Natural killer cell (primary cell): ENCODE measurements around the gene PROX2. TPM values are rescaled to one million over a fixed set of nuclear protein-coding genes. Genes with fewer than 3 reads are reported as not detected.

ENCODE experiments used
- ATAC-seq, 3 donors: fragments of 150-1000 bp in 2 of 3; fragments of 200-7000 bp in 1 of 3; cut with Tn5 transposase; 1 replicate in 1 of 3; 2 replicates in 2 of 3; pipeline ENCODE4 v1.10.0; 2021; ENCODE audit warnings: mild to moderate bottlenecking in 2 of 3, moderate library complexity in 2 of 3
- DNase-seq, 2 donors: peaks; one replicate each; pipeline versions ENCODE4 v3.0.0 to v3.0.0-alpha.2; 2013 to 2021; ENCODE audit warnings: mixed read lengths in 1 of 2
- H3K27ac ChIP-seq: one replicate; pipeline ENCODE4 v1.5.1; 2013; ENCODE audit warnings: mild to moderate bottlenecking, low read length
- H3K27me3 ChIP-seq: one replicate; pipeline ENCODE4 v1.6.1; 2013; ENCODE audit warnings: low read length; ENCODE audit not compliant: control insufficient read depth, insufficient read depth
- H3K36me3 ChIP-seq: one replicate; pipeline ENCODE4 v1.6.1; 2013; ENCODE audit warnings: low read length; ENCODE audit not compliant: control insufficient read depth, insufficient read depth
- H3K4me1 ChIP-seq: one replicate; pipeline ENCODE4 v1.6.1; 2013; ENCODE audit warnings: low read length; ENCODE audit not compliant: control insufficient read depth, insufficient read depth
- H3K4me3 ChIP-seq: one replicate; pipeline ENCODE4 v1.5.1; 2013; ENCODE audit warnings: low read length
- H3K9me3 ChIP-seq: one replicate; pipeline ENCODE4 v1.6.1; 2013; ENCODE audit warnings: low read length; ENCODE audit not compliant: control insufficient read depth, insufficient read depth
- H3K27ac Mint-ChIP-seq, 2 donors: one replicate each; pipeline ENCODE4 v1.8.0; 2022; ENCODE audit warnings: mild to moderate bottlenecking in 2 of 2, mixed read lengths in 2 of 2, moderate library complexity in 1 of 2
- H3K27me3 Mint-ChIP-seq, 2 donors: one replicate each; pipeline ENCODE4 v1.8.0; 2022; ENCODE audit warnings: low read depth in 2 of 2, mixed read lengths in 2 of 2
- H3K36me3 Mint-ChIP-seq: one replicate; pipeline ENCODE4 v1.8.0; 2022; ENCODE audit warnings: mixed read lengths
- H3K4me1 Mint-ChIP-seq, 2 donors: one replicate each; pipeline ENCODE4 v1.8.0; 2022; ENCODE audit warnings: mixed read lengths in 2 of 2
- H3K4me3 Mint-ChIP-seq: one replicate; pipeline ENCODE4 v1.8.0; 2022; ENCODE audit warnings: mild to moderate bottlenecking, moderate library complexity, mixed read lengths
- H3K9me3 Mint-ChIP-seq, 2 donors: one replicate each; pipeline ENCODE4 v1.8.0; 2022; ENCODE audit warnings: mixed read lengths in 2 of 2
- WGBS: methylation state at CpG from one replicate; pipeline ENCODE4 v1.1.7; 2013; ENCODE audit warnings: missing lambda C conversion rate; ENCODE audit not compliant: insufficient coverage; 5-methylcytosine and 5-hydroxymethylcytosine counted together
- intact Hi-C: fragments of 100-400 bp; cut with micrococcal nuclease; formaldehyde crosslinking; loops from one replicate; pipeline ENCODE4 v1.14.2; 2022
- total RNA-seq, 4 donors: library from RNA; stranded (reverse); fragments of 120-200 nt in 1 of 4; gene quantifications; one replicate each; pipeline versions ENCODE4 v1.2.3 to v1.2.4, GENCODE V29; 2013 to 2022
- TF ChIP-seq, protein P1 (sequence below): fragments of 200-600 bp; IDR thresholded peaks from one replicate; pipeline ENCODE4 v1.8.0; 2022; ENCODE audit warnings: antibody characterized with exemption

PROX2 gene
- total RNA-seq, 3 donors from 2014 or later (not counting 1 experiment from before 2014, with no cell fraction given): 5.1 to 7.1 (median 5.7) TPM

DNA sequence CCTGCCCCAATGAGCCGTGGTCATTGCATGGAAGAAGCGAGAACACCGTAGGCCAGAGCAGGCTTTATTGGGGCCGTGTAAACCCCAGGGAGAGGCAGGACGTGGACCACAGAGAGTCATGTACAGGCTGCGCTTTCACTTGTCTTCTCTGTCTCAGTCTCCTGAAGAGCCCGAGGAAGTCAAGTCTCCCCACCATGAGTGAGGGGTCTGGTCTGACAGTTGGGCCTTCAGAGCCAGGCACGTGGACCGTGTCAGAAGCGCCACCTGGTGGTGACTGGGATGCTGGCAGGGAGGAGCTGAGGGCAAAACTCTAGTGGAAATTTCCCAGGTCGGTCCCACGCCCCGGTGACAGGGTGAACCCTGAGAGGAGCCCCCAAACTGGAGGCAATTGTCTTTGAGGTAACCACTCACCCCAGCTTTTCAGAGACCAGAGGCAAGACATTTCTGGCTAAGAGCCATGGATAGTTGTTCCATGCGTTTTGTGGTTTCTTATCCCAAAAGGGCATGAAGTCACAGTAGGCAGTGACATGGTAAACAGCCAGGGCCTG lies 29.7 kb upstream of the PROX2 start:
- H3K4me1 ChIP-seq: peaks cover 24% of the 10 kb centered on the region
- no peaks in the 10 kb centered on the region for H3K9me3 ChIP-seq
- ATAC-seq (peak; percentile 60 to 82 (median 76)), DNase-seq (peak; percentile 76 to 89)
- TF ChIP-seq, protein P1, sequence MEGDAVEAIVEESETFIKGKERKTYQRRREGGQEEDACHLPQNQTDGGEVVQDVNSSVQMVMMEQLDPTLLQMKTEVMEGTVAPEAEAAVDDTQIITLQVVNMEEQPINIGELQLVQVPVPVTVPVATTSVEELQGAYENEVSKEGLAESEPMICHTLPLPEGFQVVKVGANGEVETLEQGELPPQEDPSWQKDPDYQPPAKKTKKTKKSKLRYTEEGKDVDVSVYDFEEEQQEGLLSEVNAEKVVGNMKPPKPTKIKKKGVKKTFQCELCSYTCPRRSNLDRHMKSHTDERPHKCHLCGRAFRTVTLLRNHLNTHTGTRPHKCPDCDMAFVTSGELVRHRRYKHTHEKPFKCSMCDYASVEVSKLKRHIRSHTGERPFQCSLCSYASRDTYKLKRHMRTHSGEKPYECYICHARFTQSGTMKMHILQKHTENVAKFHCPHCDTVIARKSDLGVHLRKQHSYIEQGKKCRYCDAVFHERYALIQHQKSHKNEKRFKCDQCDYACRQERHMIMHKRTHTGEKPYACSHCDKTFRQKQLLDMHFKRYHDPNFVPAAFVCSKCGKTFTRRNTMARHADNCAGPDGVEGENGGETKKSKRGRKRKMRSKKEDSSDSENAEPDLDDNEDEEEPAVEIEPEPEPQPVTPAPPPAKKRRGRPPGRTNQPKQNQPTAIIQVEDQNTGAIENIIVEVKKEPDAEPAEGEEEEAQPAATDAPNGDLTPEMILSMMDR: peak; percentile 82
- H3K9me3 Mint-ChIP-seq: no peaks in the 10 kb centered on the region
- no peaks in the 10 kb centered on the region for H3K27me3 ChIP-seq
- peak overlapping the region; percentile 52 to 53 for H3K27ac Mint-ChIP-seq
- WGBS: 48% methylated on average over 14 of the region's 14 CpGs
- peaks cover 37% of the 10 kb centered on the region for H3K36me3 ChIP-seq
- H3K4me3 Mint-ChIP-seq: no peak overlapping the region
- no peaks in the 10 kb centered on the region for H3K27me3 Mint-ChIP-seq
- intact Hi-C loops: loop anchor here (1.0 kb wide), 2 partner anchors 44 to 296 kb away; no protein-coding TSS in a partner anchor
- peaks cover 0 to 6% of the 10 kb centered on the region in 2 donors for H3K4me1 Mint-ChIP-seq
- no peak overlapping the region for H3K4me3 ChIP-seq
- no peak overlapping the region for H3K27ac ChIP-seq
- H3K36me3 Mint-ChIP-seq: peaks cover 20% of the 10 kb centered on the region

DNA sequence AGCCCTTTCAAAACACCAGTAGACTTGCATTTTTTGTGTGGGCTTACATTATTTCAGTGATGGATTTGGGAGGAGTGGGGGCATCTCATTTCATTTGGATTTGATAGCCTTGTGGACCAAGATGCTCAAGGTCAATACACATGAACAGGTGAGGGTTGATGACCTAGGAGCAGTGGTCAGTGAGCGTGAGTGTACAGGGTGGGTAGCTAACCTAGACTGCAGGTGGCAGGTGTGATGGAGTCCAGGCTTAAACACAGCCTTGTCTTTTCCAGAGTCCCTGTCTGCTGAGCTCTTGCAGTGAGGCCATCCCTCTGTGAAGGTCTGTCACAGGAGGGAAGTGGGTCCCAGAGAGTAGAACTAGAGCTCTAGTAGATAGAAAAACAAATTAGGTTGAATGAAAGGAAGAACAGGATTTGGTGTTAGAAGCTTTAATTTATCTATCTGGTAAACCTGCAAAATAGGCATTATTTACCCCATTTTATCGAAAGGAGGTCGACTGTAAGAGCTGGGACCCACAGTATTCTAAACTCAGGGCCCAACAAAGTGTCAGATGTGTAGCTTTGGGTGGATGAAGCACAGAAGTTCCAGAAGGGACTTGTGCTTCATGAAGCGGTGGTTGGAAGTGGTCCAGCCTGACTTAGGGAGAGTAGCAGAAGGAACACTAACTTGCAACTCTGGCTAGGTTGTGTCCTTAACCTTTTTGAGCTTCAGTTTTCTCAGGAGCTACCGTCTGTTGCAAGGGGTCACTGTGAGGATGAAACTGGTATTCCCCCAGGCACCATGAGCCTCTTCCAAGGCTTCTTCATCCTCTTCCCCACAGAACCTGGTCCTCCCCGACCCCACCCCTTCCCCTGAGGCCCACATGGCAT lies 28.9 kb upstream of the PROX2 start:
- Mint-ChIP-seq H3K36me3 (peaks cover 26% of the 10 kb centered on the region), H3K9me3 (no peaks in the 10 kb centered on the region), H3K27me3 (no peaks in the 10 kb centered on the region), H3K4me3 (no peak overlapping the region), H3K4me1 (peaks cover 0 to 6% of the 10 kb centered on the region in 2 donors), H3K27ac (peak overlapping the region; percentile 52 to 66)
- Histone ChIP-seq H3K27ac (no peak overlapping the region), H3K4me1 (peaks cover 24% of the 10 kb centered on the region), H3K9me3 (no peaks in the 10 kb centered on the region), H3K4me3 (no peak overlapping the region), H3K36me3 (peaks cover 45% of the 10 kb centered on the region), H3K27me3 (no peaks in the 10 kb centered on the region)
- intact Hi-C loops: loop anchor here (1.0 kb wide), 2 partner anchors 44 to 296 kb away; no protein-coding TSS in a partner anchor
- TF ChIP-seq, protein P1: no peak
- 98% methylated on average over 6 of the region's 6 CpGs for WGBS
- no peak for DNase-seq
- no peak for ATAC-seq

DNA sequence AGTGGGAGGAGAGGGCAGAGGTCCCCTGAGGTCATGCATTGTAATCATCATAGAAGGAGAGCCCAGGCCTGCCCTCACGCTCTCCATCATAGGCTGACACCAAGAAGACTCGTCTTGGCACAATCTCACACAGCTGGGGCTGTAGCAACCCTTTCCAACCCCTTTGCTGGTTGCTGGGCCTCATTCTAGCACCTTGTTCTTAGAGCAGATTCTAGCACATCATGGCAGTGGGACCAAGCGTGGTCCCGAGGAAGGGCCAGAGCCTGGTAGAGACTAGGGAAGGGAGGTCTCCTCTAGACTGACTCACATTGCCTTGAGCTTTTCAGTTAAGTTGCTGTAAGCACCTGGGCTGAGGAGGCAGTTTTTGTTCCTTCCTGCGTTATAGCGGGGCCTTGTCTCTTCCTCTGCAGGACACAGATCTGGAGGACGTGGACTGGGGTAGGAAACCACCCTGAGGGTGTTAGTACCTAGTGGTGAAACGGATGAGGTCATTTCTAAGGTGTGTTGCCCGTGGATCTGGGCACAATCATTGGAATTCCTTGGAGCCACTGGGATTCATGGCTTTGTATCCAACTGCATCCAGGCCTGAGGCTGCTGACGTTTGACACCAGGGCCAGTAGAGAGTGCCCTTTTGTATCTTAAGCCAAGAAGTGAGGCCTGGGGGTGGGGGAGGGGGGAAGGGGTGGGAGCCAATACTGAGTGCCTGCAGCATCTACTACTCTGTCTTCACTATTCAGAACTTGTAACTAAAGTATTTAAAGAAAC lies 27.2 kb upstream of the PROX2 start:
- ATAC-seq (no peak), DNase-seq (no peak)
- H3K4me1 Mint-ChIP-seq: peaks cover 0 to 6% of the 10 kb centered on the region in 2 donors
- H3K27me3 ChIP-seq: no peaks in the 10 kb centered on the region
- no peak overlapping the region for H3K4me3 ChIP-seq
- H3K36me3 Mint-ChIP-seq: peaks cover 38% of the 10 kb centered on the region
- TF ChIP-seq, protein P1: no peak
- H3K36me3 ChIP-seq: peaks cover 61% of the 10 kb centered on the region
- no peak overlapping the region for H3K4me3 Mint-ChIP-seq
- WGBS: 77% methylated on average over 10 of the region's 10 CpGs
- no peak overlapping the region for H3K27ac ChIP-seq
- intact Hi-C loops: no loop called here
- peak overlapping the region in 1 of 2 donors; percentile 22 for H3K27ac Mint-ChIP-seq
- no peaks in the 10 kb centered on the region for H3K9me3 Mint-ChIP-seq
- peaks cover 23% of the 10 kb centered on the region for H3K4me1 ChIP-seq
- no peaks in the 10 kb centered on the region for H3K27me3 Mint-ChIP-seq
- no peaks in the 10 kb centered on the region for H3K9me3 ChIP-seq
